Gastrocnemius medialis (tissue), 4 donors: ENCODE results near the gene PTH1R. TPM values are rescaled to one million over a fixed set of nuclear protein-coding genes. Genes with fewer than 3 reads are reported as not detected.
A peak's percentile ranks its signal among the peaks of the same experiment; 100 is the strongest.
"Not testable (repeated sequence)": the region's sequence is repeated elsewhere in the genome, so short reads cannot be mapped to it uniquely, and the experiment has no call there.

Experiments used
- ATAC-seq, 2 donors: fragments of 150-250 bp; one replicate each; pipeline ENCODE4 v1.9.1; 2016
- DNase-seq, 2 donors: peaks; one replicate each; pipeline ENCODE4 v3.0.0-alpha.2; 2019
- H3K27ac ChIP-seq, 4 donors: fragments of 200-600 bp; sonication (generic); 1 replicate in 1 of 4; 2 replicates in 3 of 4; pipeline ENCODE4 v1.5.1; 2016 to 2018; ENCODE audit warnings: mild to moderate bottlenecking in 2 of 4, moderate library complexity in 1 of 4
- H3K27me3 ChIP-seq, 3 donors: fragments of 200-600 bp; sonication (generic) in 2 of 3; 1 replicate in 1 of 3; 2 replicates in 2 of 3; pipeline versions ENCODE4 v1.5.1 to v1.6.0; 2016 to 2019; ENCODE audit warnings: mild to moderate bottlenecking in 1 of 3, moderate library complexity in 1 of 3
- H3K36me3 ChIP-seq, 2 donors: fragments of 200-600 bp; sonication (generic) in 1 of 2; one replicate each; pipeline ENCODE4 v1.5.1; 2017 to 2018
- H3K4me1 ChIP-seq, 2 donors: fragments of 200-600 bp; sonication (generic) in 1 of 2; one replicate each; pipeline ENCODE4 v1.5.1; 2016 to 2017; ENCODE audit warnings: mild to moderate bottlenecking in 2 of 2
- H3K4me3 ChIP-seq, 4 donors: fragments of 200-600 bp; sonication (generic) in 3 of 4; 1 replicate in 1 of 4; 2 replicates in 3 of 4; pipeline ENCODE4 v1.5.1; 2016 to 2019; ENCODE audit warnings: mild to moderate bottlenecking in 2 of 4
- H3K9me3 ChIP-seq, 3 donors: fragments of 200-600 bp; sonication (generic) in 2 of 3; 1 replicate in 1 of 3; 2 replicates in 2 of 3; pipeline ENCODE4 v1.5.1; 2016 to 2019
- CTCF ChIP-seq, 5 experiments: fragments of 450-650 bp in 3 of 5; fragments of 200-600 bp in 2 of 5; sonication (generic) in 2 of 5; IDR thresholded peaks in 4 of 5; conservative IDR thresholded peaks in 1 of 5; 1 replicate in 4 of 5; 2 replicates in 1 of 5; pipeline ENCODE4 v1.5.1; 2016 to 2019; ENCODE audit warnings: antibody characterized with exemption in 5 of 5, mild to moderate bottlenecking in 3 of 5, moderate library complexity in 3 of 5
- POLR2A ChIP-seq, 2 donors: fragments of 450-650 bp; IDR thresholded peaks; one replicate each; pipeline ENCODE4 v1.6.1; 2017; ENCODE audit warnings: antibody characterized with exemption in 2 of 2, mild to moderate bottlenecking in 2 of 2, moderate library complexity in 2 of 2
- in situ Hi-C, 4 donors: fragments of 200-750 bp; cut with MboI; loops; one replicate each; pipeline versions ENCODE4 v1.15.0 to v1.8.0; 2017; ENCODE audit warnings: low sequenced_read_pairs in 4 of 4
- intact Hi-C: fragments of 100-400 bp; cut with DNase I; formaldehyde crosslinking; loops from one replicate; pipeline ENCODE4 v1.15.1; 2023; ENCODE audit warnings: low total_unique reads
- total RNA-seq, 4 donors: library from RNA; depleted of rRNA; stranded (reverse); fragments of >200 nt; gene quantifications; one replicate each; pipeline versions ENCODE4 v1.1.0 to v1.2.3, GENCODE V29; 2016

Gene PTH1R
- total RNA-seq, 4 donors from 2014 or later = 2.3 to 7.9 (median 7.3) TPM

- Histone ChIP-seq H3K4me3 (no peak overlapping the region), H3K9me3 (no peaks in the 10 kb centered on the region), H3K36me3 (no peaks in the 10 kb centered on the region), H3K27ac (no peak overlapping the region), H3K27me3 (no peaks in the 10 kb centered on the region), H3K4me1 (peaks cover 15 to 20% of the 10 kb centered on the region in 2 donors)
- intact Hi-C loops (loop anchor here (1.0 to 5.0 kb wide), 3 partner anchors 42 to 206 kb away; no protein-coding TSS in a partner anchor), in situ Hi-C loops (loop anchor here in 3 of 4 donors (5.0 to 10.0 kb wide), 3 partner anchors 75 to 207 kb away; partner anchors contain the start of genes PRSS50 (in 2 of the 3) and TMIE (in 1 of the 3))
- TF ChIP-seq CTCF (IDR thresholded peaks at IDR 0.05 in 4 of 5, conservative IDR thresholded peaks at IDR 0.05 in 1 of 5) (peak; percentile 83 to 94 (median 87)), POLR2A (IDR thresholded peaks at IDR 0.05) (no peak)
- DNase-seq (peak; percentile 65 to 82), ATAC-seq (peak; percentile 73 to 89)
Measured at GRCh38 chr3:46909535-46910161, 32.1 kb downstream of the PTH1R start.

DNA sequence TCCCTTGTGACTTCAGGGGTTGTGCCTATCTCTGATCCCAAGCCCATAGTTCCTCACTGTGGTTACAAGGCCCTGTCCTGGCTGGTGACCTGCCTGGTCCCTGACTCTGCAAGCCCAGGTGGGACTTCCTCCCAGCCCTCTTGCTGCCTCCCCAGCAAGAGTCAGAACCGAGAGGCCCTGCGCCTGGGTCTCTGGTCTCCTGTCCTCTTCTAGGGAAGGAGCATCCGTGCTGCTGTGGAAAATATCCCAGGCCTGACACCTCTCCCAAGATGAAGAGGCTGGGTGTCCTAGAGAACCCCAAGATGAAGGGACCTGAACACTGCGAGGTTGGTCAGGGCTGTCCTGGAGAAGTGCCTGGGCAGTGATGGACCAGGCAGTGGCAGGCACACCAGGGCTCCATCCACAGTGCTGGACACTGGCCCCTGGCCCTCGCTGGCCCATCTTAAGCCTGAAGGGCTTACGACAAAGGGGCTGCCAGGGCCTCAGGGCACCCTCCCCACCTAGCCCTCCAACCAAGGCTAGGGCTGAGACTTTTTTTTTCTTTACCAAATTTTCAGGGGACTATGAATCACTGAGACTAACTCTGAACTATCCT lies 32.7 kb downstream of the PTH1R start:
- intact Hi-C loops = no loop called here
- no peak for ATAC-seq
- DNase-seq = no peak
- in situ Hi-C loops = loop anchor here in 3 of 4 donors (5.0 to 10.0 kb wide), 3 partner anchors 75 to 208 kb away; partner anchors contain the start of genes PRSS50 (in 2 of the 3) and TMIE (in 1 of the 3)
- TF ChIP-seq CTCF (IDR thresholded peaks at IDR 0.05 in 4 of 5, conservative IDR thresholded peaks at IDR 0.05 in 1 of 5) (no peak), POLR2A (IDR thresholded peaks at IDR 0.05) (no peak)
- peaks cover 15 to 20% of the 10 kb centered on the region in 2 donors for H3K4me1 ChIP-seq
- H3K27me3 ChIP-seq = no peaks in the 10 kb centered on the region
- no peak overlapping the region for H3K4me3 ChIP-seq
- no peaks in the 10 kb centered on the region for H3K36me3 ChIP-seq
- no peaks in the 10 kb centered on the region for H3K9me3 ChIP-seq
- H3K27ac ChIP-seq = no peak overlapping the region

DNA sequence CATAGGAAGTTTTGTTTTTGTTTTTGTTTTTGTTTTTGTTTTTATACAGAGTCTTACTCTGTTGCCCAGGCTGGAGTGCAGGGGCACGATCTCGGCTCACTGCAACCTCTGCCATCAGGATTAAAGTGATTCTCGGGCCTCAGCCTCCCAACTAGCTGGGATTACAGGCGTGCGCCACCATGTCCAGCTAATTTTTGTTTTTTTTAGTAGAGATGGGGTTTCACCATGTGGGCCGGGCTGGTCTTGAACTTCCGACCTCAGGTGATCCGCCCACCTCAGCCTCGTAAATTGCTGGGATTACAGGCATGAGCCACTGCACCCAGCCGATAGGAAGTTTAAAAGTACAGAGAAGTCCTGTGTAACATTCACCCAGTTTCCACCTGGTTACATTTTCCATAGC lies 33.4 kb downstream of the PTH1R start:
- H3K9me3 ChIP-seq, H3K36me3 ChIP-seq, DNase-seq, ATAC-seq, H3K27me3 ChIP-seq, H3K27ac ChIP-seq, intact Hi-C loops, H3K4me3 ChIP-seq: not testable (repeated sequence)
- peaks cover 20% of the 10 kb centered on the region in 2 donors for H3K4me1 ChIP-seq
- in situ Hi-C loops = loop anchor here in 3 of 4 donors (5.0 to 10.0 kb wide), 3 partner anchors 74 to 209 kb away; partner anchors contain the start of genes PRSS50 (in 2 of the 3) and TMIE (in 1 of the 3)

- in situ Hi-C loops = loop anchor here in 3 of 4 donors (5.0 to 10.0 kb wide), 3 partner anchors 72 to 211 kb away; partner anchors contain the start of genes PRSS50 (in 2 of the 3) and TMIE (in 1 of the 3)
Measured at GRCh38 chr3:46912986-46913385, 35.5 kb downstream of the PTH1R start.

More at GRCh38 chr3:46912986-46913385, 35.5 kb downstream of the PTH1R start:
- intact Hi-C loops = no loop called here
- ATAC-seq = no peak
- DNase-seq = no peak
- TF ChIP-seq POLR2A (IDR thresholded peaks at IDR 0.05) (no peak), CTCF (IDR thresholded peaks at IDR 0.05 in 4 of 5, conservative IDR thresholded peaks at IDR 0.05 in 1 of 5) (no peak)
- Histone ChIP-seq H3K9me3 (no peaks in the 10 kb centered on the region), H3K36me3 (peaks cover 0 to 12% of the 10 kb centered on the region in 2 donors), H3K4me3 (no peak overlapping the region), H3K4me1 (peaks cover 20% of the 10 kb centered on the region in 2 donors), H3K27me3 (no peaks in the 10 kb centered on the region), H3K27ac (no peak overlapping the region)
